LHCN-M2 (cell line): ENCODE data around the gene COQ5. TPM values are rescaled to one million over a fixed set of nuclear protein-coding genes. Genes with fewer than 3 reads are reported as not detected.
A peak's percentile ranks its signal among the peaks of the same experiment; 100 is the strongest.
"Not testable (repeated sequence)": the region's sequence is repeated elsewhere in the genome, so short reads cannot be mapped to it uniquely, and the experiment has no call there.

Source experiments
- DNase-seq: peaks from one replicate; pipeline ENCODE4 v3.0.0-alpha.2; 2012; ENCODE audit warnings: low read depth
- polyA plus RNA-seq: library from polyadenylated mRNA; unstranded; fragments of >200 nt; gene quantifications from one replicate; pipeline ENCODE4 v1.2.1, GENCODE V29; 2012; ENCODE audit warnings: missing spikeins
- total RNA-seq: library from RNA; depleted of rRNA; stranded (reverse); fragments of >200 nt; gene quantifications from 2 replicates; pipeline ENCODE4 v1.2.3, GENCODE V29; 2014; rRNA removed

The COQ5 gene
- 33.5 and 33.7 TPM in 2 replicates for total RNA-seq
- polyA plus RNA-seq = 37.4 TPM

- DNase-seq = peak; percentile 84
Measured at GRCh38 chr12:120528861-120529525, at the start of gene COQ5. COQ5 (minus strand) TSS chr12:120529158; CDS start chr12:120529141, 17 bp downstream.

DNA sequence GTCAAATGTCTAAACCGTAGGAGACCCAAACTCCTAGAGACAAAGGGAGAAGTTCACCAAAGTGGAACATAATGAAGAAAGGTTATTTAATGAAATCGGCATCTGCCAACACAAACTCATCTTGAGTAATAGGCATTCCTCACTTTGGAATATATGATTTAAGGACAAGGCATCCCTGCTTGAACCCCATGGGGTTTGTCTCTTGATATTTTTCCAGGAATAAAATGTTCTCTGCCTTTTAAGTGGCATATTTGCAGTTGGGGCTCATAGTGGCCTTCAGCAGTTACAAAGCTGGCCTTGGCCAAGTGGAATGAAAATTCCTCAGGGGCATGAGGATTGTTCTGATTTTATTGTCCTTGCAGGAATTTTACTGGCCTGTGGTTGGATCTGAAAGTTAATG, 45.1 kb upstream of the COQ5 start:
- peak; percentile 31 for DNase-seq

- no peak for DNase-seq
Measured at GRCh38 chr12:120573560-120573959, 44.6 kb upstream of the COQ5 start.

GRCh38 chr12:120571299-120571698, 42.3 kb upstream of the COQ5 start:
- DNase-seq = no peak

- DNase-seq = no peak
Measured at GRCh38 chr12:120563495-120563894, 34.5 kb upstream of the COQ5 start.

- no peak for DNase-seq
Measured at GRCh38 chr12:120562906-120563305, 33.9 kb upstream of the COQ5 start.

DNA sequence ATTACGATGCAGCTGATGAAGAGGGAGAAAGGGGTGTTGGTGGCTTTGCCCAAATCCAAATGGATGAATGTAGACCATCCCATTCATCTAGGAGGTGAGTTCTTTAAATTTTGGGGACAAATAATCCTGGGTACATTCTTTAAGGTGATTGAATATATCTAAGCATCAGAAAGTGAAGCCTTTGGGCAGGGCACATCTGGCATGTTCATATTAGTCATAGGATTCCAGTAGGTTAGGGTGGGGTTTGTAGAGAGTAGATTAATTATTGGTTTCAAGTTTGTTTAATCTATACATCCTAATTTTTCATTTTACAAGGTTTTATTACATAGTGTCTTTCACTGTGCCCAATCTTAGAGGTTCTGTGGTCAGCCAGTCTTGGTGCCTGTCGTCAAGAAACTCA, 28.6 kb upstream of the COQ5 start:
- no peak for DNase-seq

- DNase-seq = no peak
Measured at GRCh38 chr12:120554678-120555077, 25.7 kb upstream of the COQ5 start.

DNA sequence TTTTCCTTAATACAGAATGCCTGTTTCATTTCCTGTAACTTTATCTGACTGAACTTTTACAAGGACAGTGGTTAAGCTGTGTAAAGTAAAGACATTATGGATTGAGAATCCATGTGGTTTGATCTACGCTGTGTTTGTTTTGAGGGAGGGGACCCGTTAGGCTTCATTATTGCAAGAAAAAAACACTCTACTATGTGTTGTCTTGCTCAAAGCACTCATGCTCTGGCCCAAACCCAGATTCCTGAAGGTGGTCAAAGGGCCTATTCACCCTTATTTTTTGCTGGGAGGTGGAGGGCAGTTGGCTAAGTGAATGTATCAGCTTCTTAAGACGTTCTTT, 17.1 kb upstream of the COQ5 start:
- DNase-seq = no peak

DNA sequence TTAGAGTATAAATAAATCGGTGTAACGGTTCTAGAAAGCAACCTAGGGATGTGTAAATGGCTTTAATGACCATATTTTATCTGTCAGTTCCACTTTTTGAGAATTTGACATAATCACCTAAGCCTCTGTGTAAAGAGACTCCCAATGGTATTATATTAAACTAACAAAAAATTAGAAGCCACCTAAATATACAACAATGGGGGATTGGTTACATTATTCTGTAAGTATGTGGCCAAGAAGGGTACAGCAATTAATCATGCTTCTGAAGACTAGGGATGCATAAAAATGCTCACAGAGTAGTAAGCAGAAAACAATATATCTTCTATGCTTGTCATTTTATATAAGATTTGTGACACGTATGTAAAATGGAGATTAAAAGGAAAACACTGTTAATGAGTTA, 15.7 kb upstream of the COQ5 start:
- DNase-seq = no peak

DNA sequence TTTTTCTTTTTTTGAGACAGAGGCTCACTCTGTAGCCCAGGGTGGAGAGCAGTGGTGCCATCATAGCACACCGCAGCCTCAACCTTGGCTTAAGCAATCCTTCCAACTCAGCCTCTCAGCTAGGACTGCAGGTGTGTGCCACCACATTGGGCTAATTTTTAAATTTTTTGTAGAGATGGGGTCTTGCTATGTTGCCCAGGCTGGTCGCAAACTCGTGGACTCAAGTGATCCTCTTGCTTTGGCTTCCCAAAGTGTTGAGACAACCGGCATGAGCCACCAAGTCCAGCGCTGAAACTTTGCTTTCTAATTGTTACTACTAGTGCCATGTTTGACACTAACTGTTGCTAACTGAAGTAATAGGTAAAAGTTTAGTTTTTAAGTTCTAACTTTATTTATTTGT, 13.2 kb upstream of the COQ5 start:
- DNase-seq = no peak

- no peak for DNase-seq
Measured at GRCh38 chr12:120540445-120540844, 11.5 kb upstream of the COQ5 start.

DNA sequence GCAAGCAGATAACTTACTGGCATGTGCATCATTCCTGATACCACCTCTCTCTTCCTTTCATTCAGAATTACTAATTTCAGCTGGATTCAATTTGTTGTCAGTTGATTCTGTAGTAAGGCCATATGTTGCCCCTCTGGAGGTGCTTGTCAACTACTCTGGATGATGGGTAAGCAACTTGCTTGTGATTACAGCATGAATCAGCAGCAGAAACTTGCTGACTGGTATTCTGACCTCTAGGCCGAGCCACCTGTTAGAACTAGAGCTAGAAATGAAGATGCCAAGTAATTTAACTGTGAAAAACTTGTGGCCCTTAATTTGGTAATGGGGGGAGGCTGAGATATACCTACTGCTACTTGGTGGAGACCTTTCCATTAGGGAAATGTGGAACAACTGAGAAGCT, 10.3 kb upstream of the COQ5 start:
- DNase-seq = peak; percentile 88

DNA sequence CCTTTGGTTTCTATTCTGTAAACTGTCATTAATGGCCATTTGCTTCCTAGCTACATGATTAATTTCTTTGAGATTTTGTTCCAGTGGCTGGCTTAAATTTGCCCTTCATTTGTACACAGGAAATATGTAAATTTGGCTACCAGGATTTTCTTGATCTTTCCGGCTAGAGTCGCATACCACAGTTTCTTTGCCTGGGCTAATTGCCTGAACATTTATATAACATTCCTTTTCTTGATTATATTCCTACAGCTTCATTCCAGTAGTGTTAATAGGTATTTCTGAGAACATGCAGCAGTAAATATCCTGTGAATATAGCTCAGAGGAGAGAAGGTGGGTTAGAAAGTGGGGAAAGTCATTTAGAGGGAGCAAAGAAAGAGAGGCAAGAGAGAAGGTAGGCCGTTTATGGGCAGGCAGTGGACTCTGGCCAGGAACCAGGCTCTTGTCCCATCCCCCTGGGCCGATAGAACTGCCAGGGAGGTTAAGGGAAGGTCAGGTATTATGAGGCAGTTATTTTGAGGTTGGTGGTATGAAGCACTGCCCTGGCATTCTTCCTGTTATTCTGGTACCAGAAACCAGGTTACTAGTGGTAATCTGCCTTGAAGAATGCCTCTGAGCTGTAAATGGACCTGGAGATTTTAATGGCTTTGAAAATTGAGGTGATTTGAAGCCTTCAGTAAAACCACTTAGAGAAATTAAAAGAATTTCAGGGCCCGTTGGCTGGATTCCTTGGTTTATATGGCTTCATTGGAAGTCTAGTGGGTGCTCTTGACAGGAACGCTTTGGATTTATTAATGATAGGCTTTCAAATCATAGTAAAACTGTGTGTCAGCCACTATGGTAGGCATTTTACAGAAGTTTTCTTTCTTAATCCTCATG, 9.6 kb upstream of the COQ5 start:
- peak; percentile 74 for DNase-seq

DNA sequence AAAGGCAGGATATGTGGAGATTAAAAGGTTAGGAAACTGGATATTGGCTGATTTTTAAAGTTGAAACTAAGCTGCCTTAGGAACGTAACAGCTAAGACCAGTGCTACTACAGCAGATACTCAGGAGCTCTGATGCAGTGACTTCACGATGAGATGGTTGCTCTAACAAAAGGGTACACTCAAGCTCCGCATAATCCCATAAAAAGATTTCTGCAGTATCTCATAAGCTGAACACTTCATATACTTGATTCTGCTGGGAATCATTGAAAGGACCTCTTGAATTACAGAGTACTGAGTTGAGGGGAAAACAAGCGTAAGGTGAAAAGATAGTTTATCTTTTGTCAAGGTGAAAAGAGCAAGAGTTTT, 8.9 kb upstream of the COQ5 start:
- DNase-seq = no peak

GRCh38 chr12:120536064-120536791, 7.3 kb upstream of the COQ5 start:
- DNase-seq = no peak

GRCh38 chr12:120534703-120535655, 6.0 kb upstream of the COQ5 start:
- DNase-seq = peak; percentile 82

DNA sequence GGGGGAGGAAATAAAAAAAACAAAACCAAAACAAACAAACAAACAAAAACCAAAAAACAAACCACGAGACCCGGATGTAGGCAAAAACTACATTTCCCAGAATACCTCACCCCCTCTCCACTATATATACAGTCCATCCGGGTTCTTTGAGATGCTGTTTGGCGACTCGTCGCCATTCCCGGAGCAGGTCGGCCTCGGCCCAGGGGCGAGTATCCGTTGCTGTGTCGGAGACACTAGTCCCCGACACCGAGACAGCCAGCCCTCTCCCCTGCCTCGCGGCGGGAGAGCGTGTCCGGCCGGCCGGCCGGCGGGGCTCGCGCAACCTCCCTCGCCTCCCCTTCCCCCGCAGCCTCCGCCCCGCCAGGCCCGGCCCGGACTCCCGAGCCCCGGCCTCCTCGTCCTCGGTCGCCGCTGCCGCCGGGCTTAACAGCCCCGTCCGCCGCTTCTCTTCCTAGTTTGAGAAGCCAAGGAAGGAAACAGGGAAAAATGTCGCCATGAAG, 5.3 kb upstream of the COQ5 start, which contains the start of gene RNF10:
TSS of gene RNF10 (plus strand) at position 154 of the 500 bp plus-strand sequence. CDS start 456 bp downstream, outside the sequence.
- DNase-seq = peak; percentile 90

GRCh38 chr12:120532701-120533238, 3.8 kb upstream of the COQ5 start:
- DNase-seq = no peak

DNA sequence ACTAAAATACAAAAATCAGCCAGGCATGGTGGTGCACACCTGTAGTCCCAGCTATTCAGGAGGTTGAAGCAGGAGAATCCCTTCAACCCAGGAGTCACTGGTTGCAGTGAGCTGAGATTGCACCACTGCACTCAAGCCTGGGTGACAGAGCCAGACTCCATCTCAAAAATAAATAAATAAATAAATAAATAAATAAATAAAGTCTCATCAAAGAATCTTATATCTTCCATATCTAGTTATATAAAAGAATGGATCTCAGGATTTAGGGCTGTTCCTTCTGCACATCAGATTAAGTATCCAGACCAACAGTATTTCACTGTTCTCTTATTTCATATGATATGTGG, 1.4 kb upstream of the COQ5 start:
- DNase-seq = not testable (repeated sequence)
